Activated CD8-positive, alpha-beta memory T cell treated with anti-CD3 and anti-CD28 coated beads, Interleukin-2, amount 10 ng/mL, durations not matched to agents 7 days and 5 days (primary cell): ENCODE results near the gene CTU1. TPM values are rescaled to one million over a fixed set of nuclear protein-coding genes. Genes with fewer than 3 reads are reported as not detected.

ENCODE experiments used
- ATAC-seq: fragments of 150-1000 bp; cut with Tn5 transposase; one replicate; pipeline ENCODE4 v1.10.0; 2021; ENCODE audit warnings: moderate library complexity
- CTCF ChIA-PET: fragments of 350-600 bp; sonication (Branson Sonifier 250); formaldehyde crosslinking; loops from one replicate; lab custom pipeline; 2021; ENCODE audit warnings: antibody characterized with exemption; lab: Charles Lee
- DNase-seq: peaks from one replicate; pipeline ENCODE4 v3.0.0-alpha.2; 2020
- H3K27ac Mint-ChIP-seq: one replicate; pipeline ENCODE4 v1.8.0; 2021; ENCODE audit warnings: mild to moderate bottlenecking, mixed read lengths
- H3K27me3 Mint-ChIP-seq: one replicate; pipeline ENCODE4 v1.8.0; 2021; ENCODE audit warnings: mixed read lengths
- H3K36me3 Mint-ChIP-seq: one replicate; pipeline ENCODE4 v1.8.0; 2021; ENCODE audit warnings: mild to moderate bottlenecking, mixed read lengths
- H3K4me1 Mint-ChIP-seq: one replicate; pipeline ENCODE4 v1.8.0; 2021; ENCODE audit warnings: mixed read lengths
- H3K4me3 Mint-ChIP-seq: one replicate; pipeline ENCODE4 v1.8.0; 2021; ENCODE audit warnings: mild to moderate bottlenecking, moderate library complexity, mixed read lengths
- H3K9me3 Mint-ChIP-seq: one replicate; pipeline ENCODE4 v1.8.0; 2022; ENCODE audit warnings: low read depth, mixed read lengths
- total RNA-seq, 2 experiments: library from RNA; stranded (reverse); gene quantifications; one replicate each; pipeline ENCODE4 v1.2.3, GENCODE V29; 2021

CTU1 gene
- total RNA-seq, 2 experiments from 2014 or later, result 9.5 to 10.9 TPM

DNA sequence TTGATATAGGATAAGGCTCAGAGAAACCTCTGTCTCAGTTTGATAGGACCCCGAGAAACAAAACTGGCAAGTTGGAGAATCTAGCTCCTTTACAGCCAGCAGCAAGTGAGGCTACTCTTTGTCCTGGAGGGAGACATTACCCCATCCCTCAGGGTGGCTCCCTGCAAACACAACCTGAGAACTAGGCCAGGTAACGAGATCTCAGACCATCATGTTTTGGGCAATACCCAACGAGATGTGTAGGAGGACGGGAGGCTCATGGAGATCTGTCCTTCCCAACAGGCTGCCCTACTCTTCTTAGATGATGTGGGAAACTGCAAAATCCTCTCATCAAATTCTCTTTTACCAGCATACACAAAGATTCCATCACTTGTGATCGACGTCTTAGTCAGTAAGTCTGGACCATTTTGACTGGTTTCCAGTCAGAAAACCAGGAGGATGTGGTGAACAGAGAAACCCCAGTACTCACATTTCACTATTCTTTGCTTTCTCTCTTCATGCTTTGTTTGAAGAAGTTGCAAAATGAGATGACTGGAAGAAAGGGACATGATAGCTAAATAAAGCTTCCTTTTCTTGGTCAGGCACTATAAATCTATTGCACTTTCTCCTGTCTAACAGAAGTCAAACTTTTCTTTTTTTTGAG lies 6.0 kb upstream of the CTU1 start:
- ATAC-seq (peak; percentile 86), DNase-seq (peak; percentile 62)
- no peaks in the 10 kb centered on the region for H3K9me3 Mint-ChIP-seq
- CTCF ChIA-PET, result interaction anchor here (1.0 to 2.4 kb wide), 5 partner anchors 18 to 225 kb away, joined by 3 to 11 read pairs (median 4); no protein-coding TSS in a partner anchor
- H3K36me3 Mint-ChIP-seq, result no peaks in the 10 kb centered on the region
- no peak overlapping the region for H3K4me3 Mint-ChIP-seq
- peaks cover 47% of the 10 kb centered on the region for H3K27me3 Mint-ChIP-seq
- H3K4me1 Mint-ChIP-seq, result peaks cover 38% of the 10 kb centered on the region
- peak overlapping the region; percentile 61 for H3K27ac Mint-ChIP-seq

- CTCF ChIA-PET, result no interaction called here
- Mint-ChIP-seq H3K4me1 (peaks cover 44% of the 10 kb centered on the region), H3K27me3 (peaks cover 22% of the 10 kb centered on the region), H3K4me3 (no peak overlapping the region), H3K27ac (no peak overlapping the region), H3K36me3 (no peaks in the 10 kb centered on the region), H3K9me3 (no peaks in the 10 kb centered on the region)
- ATAC-seq (no peak), DNase-seq (no peak)
These were observed 3.4 kb upstream of the CTU1 start for GRCh38 chr19:51111606-51112005.

DNA sequence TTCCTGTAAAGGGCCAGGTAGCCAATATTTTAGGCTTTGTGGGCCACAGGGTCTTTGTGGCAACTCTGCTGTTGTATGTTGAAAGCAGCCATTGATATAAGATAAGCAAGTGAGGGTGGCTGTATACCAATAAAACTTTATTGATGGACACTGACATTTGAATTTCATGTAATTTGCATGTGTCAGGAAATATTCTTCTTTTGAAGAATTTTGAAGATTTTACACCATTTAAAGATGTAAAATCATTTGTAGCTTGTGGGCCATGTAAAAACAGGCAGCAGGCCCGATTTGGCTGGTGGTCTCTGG lies 2.4 kb upstream of the CTU1 start:
- ATAC-seq (no peak), DNase-seq (no peak)
- no peaks in the 10 kb centered on the region for H3K36me3 Mint-ChIP-seq
- CTCF ChIA-PET, result interaction anchor here (0.9 to 1.5 kb wide), 2 partner anchors 9 to 48 kb away, joined by 3 read pairs; no protein-coding TSS in a partner anchor
- no peak overlapping the region for H3K27ac Mint-ChIP-seq
- H3K27me3 Mint-ChIP-seq, result peaks cover 13% of the 10 kb centered on the region
- no peak overlapping the region for H3K4me3 Mint-ChIP-seq
- peaks cover 41% of the 10 kb centered on the region for H3K4me1 Mint-ChIP-seq
- no peaks in the 10 kb centered on the region for H3K9me3 Mint-ChIP-seq

DNA sequence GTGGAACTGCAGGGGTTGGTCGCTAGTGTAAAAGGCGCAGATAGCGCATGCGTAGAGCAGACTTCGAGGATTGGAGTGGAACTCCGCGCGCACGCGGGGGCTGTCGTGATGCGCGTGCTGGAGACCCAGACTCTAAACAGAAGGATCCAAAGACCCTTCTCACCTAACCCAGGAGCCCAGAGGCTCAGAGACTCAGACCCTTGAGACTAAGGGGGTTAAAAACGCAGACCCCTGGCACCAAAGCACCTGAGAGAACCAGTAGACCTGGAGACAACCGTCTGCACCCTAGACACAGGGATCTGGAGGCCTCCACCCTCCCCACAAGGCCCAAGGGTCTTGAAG lies 567 bp upstream of the CTU1 start:
- Mint-ChIP-seq H3K27ac (peak overlapping the region; percentile 89), H3K36me3 (peaks cover 3% of the 10 kb centered on the region), H3K9me3 (no peaks in the 10 kb centered on the region), H3K4me1 (peaks cover 24% of the 10 kb centered on the region), H3K4me3 (peak overlapping the region; percentile 93), H3K27me3 (peaks cover 4% of the 10 kb centered on the region)
- CTCF ChIA-PET, result interaction anchor here (2.6 kb wide), 1 partner anchor 50 kb away, joined by 6 read pairs; no protein-coding TSS in a partner anchor
- DNase-seq (no peak), ATAC-seq (peak; percentile 46)

- peaks cover 4% of the 10 kb centered on the region for H3K27me3 Mint-ChIP-seq
- ATAC-seq (peak; percentile 2), DNase-seq (no peak)
- peak overlapping the region; percentile 89 for H3K27ac Mint-ChIP-seq
- CTCF ChIA-PET, result interaction anchor here (1.1 to 2.6 kb wide), 3 partner anchors 13 to 51 kb away, joined by 3 to 6 read pairs (median 4); no protein-coding TSS in a partner anchor
- H3K4me3 Mint-ChIP-seq, result peak overlapping the region; percentile 93
- no peaks in the 10 kb centered on the region for H3K9me3 Mint-ChIP-seq
- H3K36me3 Mint-ChIP-seq, result peaks cover 12% of the 10 kb centered on the region
- H3K4me1 Mint-ChIP-seq, result peaks cover 29% of the 10 kb centered on the region
These were observed 673 bp downstream of the CTU1 start for GRCh38 chr19:51107406-51108065.

DNA sequence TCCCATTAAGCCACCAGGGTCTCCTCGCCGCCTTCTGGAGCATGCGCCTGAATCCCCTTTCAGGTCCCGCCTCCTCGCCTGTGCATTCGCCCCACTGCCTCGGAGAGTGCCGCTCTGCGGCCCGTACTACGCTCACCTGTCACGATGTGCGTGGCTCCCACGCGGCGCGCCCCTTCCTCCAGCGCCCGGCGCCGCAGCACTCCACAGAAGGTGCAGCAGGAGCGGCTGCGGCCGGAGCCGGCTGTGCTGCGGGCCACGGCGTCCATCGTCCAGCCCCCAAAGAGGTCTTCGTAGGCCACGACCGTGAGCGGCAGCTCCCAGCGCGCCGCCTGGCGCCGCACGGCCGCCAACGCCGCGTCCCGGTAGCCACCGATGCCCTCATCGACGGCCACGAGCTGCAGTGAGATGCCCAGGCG lies 4.3 kb downstream of the CTU1 start:
- no peaks in the 10 kb centered on the region for H3K9me3 Mint-ChIP-seq
- ATAC-seq (no peak), DNase-seq (no peak)
- no peaks in the 10 kb centered on the region for H3K27me3 Mint-ChIP-seq
- CTCF ChIA-PET, result interaction anchor here (0.6 kb wide), 1 partner anchor 9 kb away, joined by 3 read pairs; no protein-coding TSS in a partner anchor
- H3K4me1 Mint-ChIP-seq, result peaks cover 30% of the 10 kb centered on the region
- peaks cover 16% of the 10 kb centered on the region for H3K36me3 Mint-ChIP-seq
- H3K4me3 Mint-ChIP-seq, result no peak overlapping the region
- H3K27ac Mint-ChIP-seq, result no peak overlapping the region

GRCh38 chr19:51102991-51103390 lies 5.2 kb downstream of the CTU1 start:
- Mint-ChIP-seq H3K4me3 (no peak overlapping the region), H3K27me3 (no peaks in the 10 kb centered on the region), H3K4me1 (peaks cover 25% of the 10 kb centered on the region), H3K9me3 (no peaks in the 10 kb centered on the region), H3K27ac (no peak overlapping the region), H3K36me3 (peaks cover 19% of the 10 kb centered on the region)
- CTCF ChIA-PET, result no interaction called here
- ATAC-seq (no peak), DNase-seq (no peak)

GRCh38 chr19:51101171-51101865 lies 6.9 kb downstream of the CTU1 start:
- no peak for DNase-seq
- peaks cover 22% of the 10 kb centered on the region for H3K36me3 Mint-ChIP-seq
- H3K9me3 Mint-ChIP-seq, result no peaks in the 10 kb centered on the region
- CTCF ChIA-PET, result interaction anchor here (0.7 to 1.7 kb wide), 3 partner anchors 58 to 179 kb away, joined by 3 to 6 read pairs (median 3); no protein-coding TSS in a partner anchor
- H3K4me3 Mint-ChIP-seq, result no peak overlapping the region
- no peaks in the 10 kb centered on the region for H3K27me3 Mint-ChIP-seq
- H3K27ac Mint-ChIP-seq, result no peak overlapping the region
- H3K4me1 Mint-ChIP-seq, result peaks cover 26% of the 10 kb centered on the region
- no peak for ATAC-seq

GRCh38 chr19:51100601-51101000 lies 7.6 kb downstream of the CTU1 start:
- Mint-ChIP-seq H3K36me3 (peaks cover 22% of the 10 kb centered on the region), H3K27ac (no peak overlapping the region), H3K9me3 (no peaks in the 10 kb centered on the region), H3K4me1 (peaks cover 22% of the 10 kb centered on the region), H3K27me3 (no peaks in the 10 kb centered on the region), H3K4me3 (no peak overlapping the region)
- no peak for DNase-seq
- no peak for ATAC-seq
- CTCF ChIA-PET, result interaction anchor here (1.3 to 1.7 kb wide), 2 partner anchors 58 to 179 kb away, joined by 3 to 6 read pairs; no protein-coding TSS in a partner anchor

DNA sequence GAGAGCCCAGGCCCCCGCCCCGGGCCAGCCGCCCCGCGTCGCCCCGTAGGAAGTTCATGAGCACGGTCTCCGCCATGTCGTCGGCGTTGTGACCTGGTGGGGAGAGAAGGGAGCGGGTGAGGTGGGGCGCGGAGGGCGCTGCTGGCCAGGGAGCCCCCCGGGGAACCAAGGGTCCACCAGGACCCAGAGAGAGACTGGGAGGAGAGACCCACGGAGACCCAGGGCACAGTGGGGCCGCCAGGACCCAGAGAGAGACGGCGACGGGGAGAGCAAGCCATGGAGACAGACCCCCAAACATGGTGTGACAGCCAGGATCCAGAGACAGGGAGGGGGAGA lies 9.2 kb downstream of the CTU1 start:
- peaks cover 22% of the 10 kb centered on the region for H3K4me1 Mint-ChIP-seq
- peak overlapping the region; percentile 46 for H3K27ac Mint-ChIP-seq
- no peaks in the 10 kb centered on the region for H3K9me3 Mint-ChIP-seq
- CTCF ChIA-PET, result no interaction called here
- no peak overlapping the region for H3K4me3 Mint-ChIP-seq
- peaks cover 20% of the 10 kb centered on the region for H3K36me3 Mint-ChIP-seq
- DNase-seq (no peak), ATAC-seq (no peak)
- H3K27me3 Mint-ChIP-seq, result no peaks in the 10 kb centered on the region

DNA sequence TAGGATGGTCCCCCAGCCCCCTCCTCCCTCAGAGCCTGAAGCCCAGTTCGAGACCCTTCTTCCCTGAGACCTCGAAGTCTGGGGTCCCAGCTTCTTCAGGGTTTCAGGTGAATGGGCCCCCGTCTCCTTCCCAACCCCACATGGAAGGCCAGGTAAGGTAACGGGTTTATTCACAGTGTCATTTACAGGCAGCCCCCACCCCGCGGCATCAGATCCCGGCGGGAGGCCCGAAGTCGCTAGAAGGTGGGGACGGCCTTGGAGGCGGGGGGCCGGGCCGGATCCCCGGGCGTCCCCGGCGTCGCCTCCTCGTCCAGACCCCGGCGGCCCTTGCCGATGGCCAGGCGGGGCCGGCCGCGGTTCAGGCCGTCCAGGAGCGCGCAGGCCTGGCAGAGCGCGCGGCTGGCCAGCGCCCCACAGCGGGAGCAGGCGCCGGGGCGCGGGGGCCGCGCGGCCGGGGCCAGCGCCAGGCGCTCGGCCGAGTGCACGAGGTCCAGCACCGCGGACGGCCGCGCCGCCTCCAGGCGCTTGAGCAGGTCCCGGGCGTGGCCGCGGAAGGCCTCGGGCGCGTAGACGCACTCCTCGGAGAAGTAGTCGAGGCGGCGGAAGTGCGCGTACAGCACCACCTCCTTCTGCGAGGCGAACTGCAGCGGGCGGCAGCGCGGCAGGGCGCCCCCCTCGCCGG lies 9.7 kb downstream of the CTU1 start:
- H3K4me3 Mint-ChIP-seq, result no peak overlapping the region
- CTCF ChIA-PET, result no interaction called here

GRCh38 chr19:51097796-51098195 lies 10.4 kb downstream of the CTU1 start:
- H3K4me3 Mint-ChIP-seq, result no peak overlapping the region
- no peaks in the 10 kb centered on the region for H3K27me3 Mint-ChIP-seq
- peaks cover 12% of the 10 kb centered on the region for H3K36me3 Mint-ChIP-seq
- no peak overlapping the region for H3K27ac Mint-ChIP-seq
- ATAC-seq (no peak), DNase-seq (no peak)
- H3K9me3 Mint-ChIP-seq, result no peaks in the 10 kb centered on the region
- H3K4me1 Mint-ChIP-seq, result peaks cover 19% of the 10 kb centered on the region
- CTCF ChIA-PET, result interaction anchor here (1.8 to 4.2 kb wide), 2 partner anchors 80 to 176 kb away, joined by 6 to 19 read pairs; partner anchors contain the start of gene KLK10

More for the DNA sequence above, 9.7 kb downstream of the CTU1 start:
- DNase-seq (peak; percentile 50), ATAC-seq (peak; percentile 71)
- Mint-ChIP-seq H3K4me1 (peaks cover 21% of the 10 kb centered on the region), H3K27ac (no peak overlapping the region), H3K36me3 (peaks cover 16% of the 10 kb centered on the region), H3K27me3 (no peaks in the 10 kb centered on the region), H3K9me3 (no peaks in the 10 kb centered on the region)
